Keratinocyte (primary cell): Measurements from ENCODE around the gene GPR15.

ENCODE experiments used
- EZH2 ChIP-seq: IDR thresholded peaks from one replicate; pipeline ENCODE4 v1.6.1; 2012; ENCODE audit warnings: inconsistent platforms, mild to moderate bottlenecking, low read length, moderate library complexity
- TF ChIP-seq, protein P1 (sequence below), 3 experiments: IDR thresholded peaks in 1 of 3; conservative IDR thresholded peaks in 1 of 3; optimal IDR thresholded peaks in 1 of 3; 2 replicates in 2 of 3; 3 replicates in 1 of 3; pipeline versions ENCODE3 to v1.5.1; 2011; ENCODE audit warnings: low read length in 3 of 3, mild to moderate bottlenecking in 3 of 3, moderate library complexity in 2 of 3, control low read depth in 1 of 3, inconsistent platforms in 1 of 3; ENCODE audit not compliant: insufficient read depth in 2 of 3; ENCODE audit errors: extremely low read depth in 1 of 3

DNA sequence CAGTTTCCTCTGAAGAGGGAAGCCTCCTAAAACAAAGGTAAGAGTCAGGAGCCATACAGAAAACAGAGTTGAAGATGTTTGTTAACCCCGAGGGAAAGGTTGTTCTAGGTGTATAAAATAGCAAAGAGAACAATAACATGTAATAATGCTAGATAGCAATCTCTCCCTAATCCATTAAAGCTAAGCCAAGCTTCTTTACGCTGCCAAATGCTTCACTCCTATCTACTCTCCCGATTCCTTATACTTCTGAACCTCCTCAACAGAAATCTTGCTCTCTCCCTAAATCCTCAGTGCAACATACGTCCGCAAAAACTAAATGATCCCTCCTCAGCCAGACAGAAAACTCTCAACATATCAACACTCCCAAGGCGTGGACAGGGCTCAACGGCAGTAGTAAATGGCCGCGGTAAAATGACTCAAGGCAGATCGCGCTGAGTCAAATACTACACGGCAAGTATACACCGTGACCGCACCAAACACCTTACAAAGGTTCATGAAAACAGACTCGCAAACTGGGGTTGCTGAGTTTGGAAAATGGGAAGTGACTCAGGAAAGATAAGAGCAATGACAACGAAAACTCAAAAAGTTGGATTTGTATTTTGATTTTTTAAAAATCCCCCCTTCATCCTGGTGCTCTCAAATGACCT is 9.8 kb upstream of the GPR15 start:
- no peak for TF ChIP-seq EZH2
- TF ChIP-seq, protein P1, sequence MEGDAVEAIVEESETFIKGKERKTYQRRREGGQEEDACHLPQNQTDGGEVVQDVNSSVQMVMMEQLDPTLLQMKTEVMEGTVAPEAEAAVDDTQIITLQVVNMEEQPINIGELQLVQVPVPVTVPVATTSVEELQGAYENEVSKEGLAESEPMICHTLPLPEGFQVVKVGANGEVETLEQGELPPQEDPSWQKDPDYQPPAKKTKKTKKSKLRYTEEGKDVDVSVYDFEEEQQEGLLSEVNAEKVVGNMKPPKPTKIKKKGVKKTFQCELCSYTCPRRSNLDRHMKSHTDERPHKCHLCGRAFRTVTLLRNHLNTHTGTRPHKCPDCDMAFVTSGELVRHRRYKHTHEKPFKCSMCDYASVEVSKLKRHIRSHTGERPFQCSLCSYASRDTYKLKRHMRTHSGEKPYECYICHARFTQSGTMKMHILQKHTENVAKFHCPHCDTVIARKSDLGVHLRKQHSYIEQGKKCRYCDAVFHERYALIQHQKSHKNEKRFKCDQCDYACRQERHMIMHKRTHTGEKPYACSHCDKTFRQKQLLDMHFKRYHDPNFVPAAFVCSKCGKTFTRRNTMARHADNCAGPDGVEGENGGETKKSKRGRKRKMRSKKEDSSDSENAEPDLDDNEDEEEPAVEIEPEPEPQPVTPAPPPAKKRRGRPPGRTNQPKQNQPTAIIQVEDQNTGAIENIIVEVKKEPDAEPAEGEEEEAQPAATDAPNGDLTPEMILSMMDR (optimal IDR thresholded peaks at IDR 0.05 in 1 of 3, IDR thresholded peaks at IDR 0.05 in 1 of 3, conservative IDR thresholded peaks at IDR 0.05 in 1 of 3; ENCODE audit: extremely low read depth in 1 of 3, insufficient read depth in 2 of 3, low read length in 3 of 3) = no peak
